Stimulated activated CD4-positive, alpha-beta T cell treated with anti-CD3 and anti-CD28 coated beads, Interleukin-15, amount 100 ng/mL, for 48 hours (primary cell): ENCODE data around the gene OR2H2.

Source experiments
- DNase-seq, 2 donors: peaks; one replicate each; pipeline ENCODE4 v3.0.0-alpha.2; 2020; ENCODE audit warnings: low read depth in 2 of 2

Gene OR2H2

DNA sequence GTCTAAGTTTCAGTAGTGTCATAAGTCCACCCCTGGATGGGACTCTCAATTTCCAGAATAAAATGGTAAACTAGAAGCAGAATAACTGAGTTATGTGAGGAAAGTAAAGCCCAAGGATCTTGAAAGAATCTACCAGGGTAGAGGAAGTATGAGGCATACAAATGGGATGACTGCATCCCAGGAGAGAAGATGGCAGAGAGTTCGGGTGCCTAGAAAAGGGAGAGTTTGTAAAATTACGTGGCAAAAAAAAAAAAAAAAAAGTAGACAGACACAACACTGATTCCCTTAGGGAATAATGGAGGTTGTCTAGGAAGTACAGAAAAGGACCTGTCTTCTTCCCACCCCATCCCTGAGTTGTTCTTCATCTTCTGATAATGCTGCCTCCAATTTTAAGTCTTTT, 44.6 kb downstream of the OR2H2 start:
- no peak for DNase-seq

DNA sequence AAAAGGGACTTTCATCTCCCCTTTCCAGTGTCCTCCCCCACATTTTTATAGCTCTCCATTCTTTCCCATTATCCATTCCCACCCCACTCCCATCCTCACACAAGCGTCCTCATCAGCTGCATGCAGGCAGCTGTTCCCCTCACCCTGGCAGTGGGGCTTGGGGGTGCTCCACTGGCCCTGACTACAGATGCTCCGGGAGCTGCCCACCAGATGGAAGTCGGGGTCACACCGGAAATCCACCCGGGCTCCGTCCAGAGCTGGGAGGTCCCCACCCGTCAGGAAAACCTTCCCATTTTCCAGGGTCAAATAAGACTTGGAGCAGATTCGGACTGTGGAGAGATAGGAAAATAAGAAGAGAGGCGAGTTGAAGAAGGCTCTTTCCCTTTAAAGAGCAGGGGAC, 45.4 kb downstream of the OR2H2 start:
- DNase-seq, result no peak

DNA sequence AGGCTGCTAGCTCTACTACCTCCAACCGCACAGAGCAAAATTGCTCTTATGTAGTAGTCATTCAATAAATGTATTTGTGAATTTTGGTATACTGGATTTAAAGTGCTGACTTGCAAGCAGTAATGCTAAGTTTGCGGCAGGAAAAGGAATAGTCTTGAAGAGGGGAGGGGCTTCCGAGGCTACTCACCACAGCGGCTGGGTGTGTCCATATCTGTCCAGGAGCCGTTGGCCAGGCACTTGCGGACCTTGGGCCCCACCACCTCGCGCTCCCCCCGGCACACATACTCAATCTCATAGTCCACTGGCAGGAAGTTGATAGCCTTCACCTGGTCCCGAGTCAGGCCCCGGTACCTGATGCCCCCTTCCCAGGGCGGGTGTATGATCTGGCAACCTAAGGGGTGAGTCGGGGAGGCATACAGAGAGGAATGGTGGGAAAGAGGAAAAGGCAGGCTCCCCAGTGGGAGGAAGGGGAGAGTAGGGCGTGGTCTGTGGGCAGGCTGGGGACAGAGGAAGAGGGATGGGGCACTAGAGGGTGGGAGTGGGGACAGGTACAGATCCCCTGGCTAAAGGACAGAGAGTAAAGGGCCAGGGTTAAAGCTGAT, 46.4 kb downstream of the OR2H2 start:
- DNase-seq, result no peak

DNA sequence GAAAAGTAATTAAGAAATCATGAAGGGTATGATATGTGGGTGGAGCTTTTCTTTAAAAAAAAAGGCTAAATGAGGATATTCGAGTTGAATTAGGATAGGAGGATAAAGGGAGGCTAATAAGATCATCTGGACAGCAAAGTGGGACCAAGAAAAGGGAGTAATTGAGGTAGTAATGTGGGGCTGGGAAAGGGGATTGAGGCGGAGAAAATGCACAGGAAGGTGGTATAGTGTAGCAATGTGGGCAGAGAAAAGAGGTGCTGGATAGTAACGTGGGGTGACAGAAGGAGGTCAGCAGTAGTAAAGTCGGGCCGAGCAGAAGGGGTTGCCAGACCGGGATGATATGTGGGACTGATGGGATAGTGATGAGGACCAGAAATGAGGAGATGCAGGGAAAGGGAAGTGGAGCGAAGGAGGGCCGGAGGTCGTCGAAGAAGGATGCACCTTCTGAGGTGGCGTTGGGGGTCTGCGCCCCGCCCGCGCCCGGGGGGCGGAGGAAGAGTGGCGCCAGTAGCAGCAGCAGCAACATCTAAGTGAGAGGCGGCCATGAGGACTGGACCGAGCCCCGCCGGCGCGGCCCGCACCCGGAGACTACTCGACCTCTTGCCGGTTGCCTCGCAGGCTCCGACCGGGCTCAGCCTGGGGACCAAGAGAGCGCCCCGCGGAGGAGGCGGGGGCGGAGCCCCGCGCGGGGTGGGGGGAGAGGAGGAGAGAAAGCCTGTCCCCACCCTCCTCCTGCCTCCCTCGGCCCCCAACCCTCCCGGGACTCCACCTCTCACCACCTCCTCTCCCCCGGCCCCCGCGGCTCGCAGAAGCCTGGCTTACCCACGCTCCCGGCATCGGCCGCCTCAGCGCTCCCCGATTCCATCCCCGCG, 47.2 kb downstream of the OR2H2 start:
- peak in 1 of 2 donors; percentile 22 for DNase-seq

DNA sequence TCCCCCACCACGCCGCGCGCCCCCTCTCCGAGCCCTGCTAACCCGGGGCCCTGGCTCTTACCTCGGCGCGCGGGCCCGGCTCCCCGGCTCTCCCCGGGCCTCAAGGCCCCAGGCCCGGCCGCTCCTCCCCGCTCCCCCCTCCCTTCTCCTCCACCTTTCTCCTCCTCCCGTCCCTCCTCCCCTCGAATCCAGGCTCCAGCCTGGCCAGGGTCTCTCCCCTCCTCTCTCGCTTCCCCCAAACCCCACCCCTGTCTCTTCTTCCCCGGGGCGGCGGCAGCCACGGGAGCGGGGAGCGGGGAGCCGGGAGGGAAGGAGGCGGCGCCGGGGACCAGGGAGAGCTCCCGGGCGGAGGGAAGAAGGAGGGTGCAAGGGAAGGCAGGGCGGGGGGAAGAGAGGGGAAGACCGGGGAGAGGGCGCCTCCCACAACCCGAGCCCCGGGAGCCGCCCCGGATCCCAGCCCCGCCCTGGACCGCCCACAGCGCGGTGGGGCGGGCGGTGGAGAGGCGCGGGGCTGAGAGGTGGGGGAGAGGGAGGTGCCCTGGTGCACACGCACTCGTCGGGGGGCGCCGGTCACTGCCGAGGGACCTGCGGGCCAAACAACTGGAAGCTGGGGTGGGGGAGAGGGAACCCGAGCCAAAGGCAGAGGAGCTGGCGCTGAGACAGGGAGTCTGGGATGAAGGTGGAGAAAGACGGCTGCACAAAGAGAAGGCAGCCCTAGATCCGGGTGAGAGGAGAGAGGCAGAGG, 48.0 kb downstream of the OR2H2 start, which contains the start of gene GABBR1:
Gene GABBR1, minus strand, starts transcription at position 395 of the 745 bp plus-strand sequence. CDS start 798 bp downstream, outside the sequence.
- peak; percentile 24 to 66 for DNase-seq

DNA sequence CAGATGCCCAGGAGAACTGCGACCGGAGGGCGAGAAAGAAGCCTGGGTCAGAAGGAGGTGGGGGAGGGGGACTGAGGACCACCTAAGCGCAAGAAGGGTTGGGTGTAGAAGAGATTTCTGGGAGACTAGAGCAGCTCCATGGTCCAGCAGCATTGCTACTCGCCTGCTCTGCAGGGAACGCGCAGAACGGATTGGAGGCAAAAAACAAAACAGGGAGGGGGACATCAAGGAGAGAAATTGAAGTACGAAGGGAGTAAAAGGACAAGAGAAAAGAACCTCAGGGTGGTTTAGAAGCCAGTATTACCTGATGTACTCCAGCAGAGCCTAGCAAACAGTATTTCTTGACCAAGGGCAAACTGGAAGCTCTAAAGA, 48.6 kb downstream of the OR2H2 start:
- no peak for DNase-seq

DNA sequence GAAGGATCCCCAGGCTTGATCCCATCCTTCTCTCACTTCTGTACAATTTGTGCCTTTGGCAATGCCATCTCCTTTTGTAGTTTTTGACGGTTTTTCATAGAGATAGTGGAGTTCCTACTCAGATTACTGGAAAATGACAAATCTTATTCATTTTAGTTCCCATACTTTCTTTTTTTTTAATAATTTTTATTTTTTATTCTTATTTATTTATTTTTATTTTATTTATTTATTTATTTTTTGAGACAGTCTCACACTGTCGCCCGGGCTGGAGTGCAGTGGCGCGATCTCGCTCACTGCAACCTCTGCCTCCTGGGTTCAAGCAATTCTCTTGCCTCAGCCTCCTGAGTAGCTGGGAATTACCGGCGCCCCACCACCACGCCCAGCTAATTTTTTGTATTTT, 52.3 kb downstream of the OR2H2 start:
- no peak for DNase-seq
